ENCODE results near the gene FMN1.

FMN1 gene

DNA sequence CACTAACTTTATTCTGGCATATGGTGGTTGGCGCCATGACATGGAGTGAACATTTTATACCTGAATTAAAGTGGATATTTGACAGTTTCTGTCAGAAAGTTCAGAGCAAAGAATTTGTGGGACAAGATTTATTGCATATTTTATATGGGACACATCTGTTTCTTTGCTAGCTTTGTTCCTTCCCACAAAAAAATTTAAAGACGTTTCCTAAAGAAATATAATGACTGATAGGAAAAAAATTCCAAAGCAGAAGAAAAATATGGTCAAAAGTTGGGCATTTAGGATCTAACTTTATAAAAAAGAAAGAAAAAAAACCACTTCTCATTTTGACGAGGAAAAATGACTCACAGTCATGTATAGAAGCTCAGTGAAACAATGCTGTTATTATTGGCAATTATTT is 375.1 kb downstream of the FMN1 start:
- no peak overlapping the region for H3K4ac ChIP-seq (ENCODE audit: low read depth, low read length)
- no peak overlapping the region for H4K91ac ChIP-seq (ENCODE audit: low read depth, low read length)
- H4K12ac ChIP-seq (ENCODE audit: low read depth, low read length) = no peak overlapping the region
- peaks cover 1% of the 10 kb centered on the region for H3K79me1 ChIP-seq (ENCODE audit: low read length)
- no peaks in the 10 kb centered on the region for H3K27me3 ChIP-seq (ENCODE audit: insufficient read depth, low read length)
- H3K9me3 ChIP-seq (ENCODE audit: insufficient read depth, low read depth, low read length) = no peaks in the 10 kb centered on the region
- H2AFZ ChIP-seq (ENCODE audit: insufficient read depth, low read length, poor library complexity) = no peak overlapping the region
- H2AK5ac ChIP-seq (ENCODE audit: low read length) = no peak overlapping the region
- H2BK12ac ChIP-seq (ENCODE audit: low read length) = no peak overlapping the region
- no peak overlapping the region for H4K8ac ChIP-seq (ENCODE audit: low read depth, low read length)
- H3K4me2 ChIP-seq (ENCODE audit: low read length) = no peak overlapping the region
- H3K14ac ChIP-seq (ENCODE audit: low read length) = no peak overlapping the region
- no CpG with 5 or more reads among the region's 3 CpGs for WGBS (ENCODE audit: extremely low coverage, insufficient coverage, insufficient read length)
- H3K4me3 ChIP-seq (ENCODE audit: low read depth, low read length) = no peak overlapping the region
- no peak overlapping the region for H3K23ac ChIP-seq (ENCODE audit: low read length)
- H2BK120ac ChIP-seq (ENCODE audit: insufficient read depth, low read length, poor library complexity) = no peak overlapping the region
- H3K27ac ChIP-seq (ENCODE audit: low read depth, low read length) = no peak overlapping the region
- no peaks in the 10 kb centered on the region for H3K36me3 ChIP-seq (ENCODE audit: control insufficient read depth in 1 of 2, insufficient read depth in 2 of 2, low read length in 2 of 2)
- no peak for DNase-seq
- peaks cover 0 to 2% of the 10 kb centered on the region in 2 experiments for H3K4me1 ChIP-seq (ENCODE audit: control insufficient read depth in 1 of 2, insufficient read depth in 2 of 2, low read length in 2 of 2)
- H2BK5ac ChIP-seq (ENCODE audit: low read depth, low read length, poor library complexity) = no peak overlapping the region
- H3K79me2 ChIP-seq (ENCODE audit: control insufficient read depth, insufficient read depth, low read length, poor library complexity) = no peaks in the 10 kb centered on the region
- no peak overlapping the region for H3K18ac ChIP-seq (ENCODE audit: low read length)
- no peak overlapping the region for H3K9ac ChIP-seq (ENCODE audit: low read length)

- no peak overlapping the region for H4K91ac ChIP-seq (ENCODE audit: low read depth, low read length)
- H3K27ac ChIP-seq (ENCODE audit: low read depth, low read length) = no peak overlapping the region
- H3K9ac ChIP-seq (ENCODE audit: low read length) = no peak overlapping the region
- H3K79me1 ChIP-seq (ENCODE audit: low read length) = no peaks in the 10 kb centered on the region
- no peaks in the 10 kb centered on the region for H3K4me1 ChIP-seq (ENCODE audit: control insufficient read depth in 1 of 2, insufficient read depth in 2 of 2, low read length in 2 of 2)
- no peak overlapping the region for H3K4me2 ChIP-seq (ENCODE audit: low read length)
- no peak overlapping the region for H3K23ac ChIP-seq (ENCODE audit: low read length)
- no peak overlapping the region for H3K4me3 ChIP-seq (ENCODE audit: low read depth, low read length)
- WGBS (ENCODE audit: extremely low coverage, insufficient coverage, insufficient read length) = no CpG with 5 or more reads among the region's 11 CpGs
- no peak overlapping the region for H3K18ac ChIP-seq (ENCODE audit: low read length)
- peak overlapping the region; percentile 5 for H2BK5ac ChIP-seq (ENCODE audit: low read depth, low read length, poor library complexity)
- H2AFZ ChIP-seq (ENCODE audit: insufficient read depth, low read length, poor library complexity) = no peak overlapping the region
- no peaks in the 10 kb centered on the region for H3K27me3 ChIP-seq (ENCODE audit: insufficient read depth, low read length)
- H3K14ac ChIP-seq (ENCODE audit: low read length) = no peak overlapping the region
- H4K12ac ChIP-seq (ENCODE audit: low read depth, low read length) = no peak overlapping the region
- no peaks in the 10 kb centered on the region for H3K36me3 ChIP-seq (ENCODE audit: control insufficient read depth in 1 of 2, insufficient read depth in 2 of 2, low read length in 2 of 2)
- H2AK5ac ChIP-seq (ENCODE audit: low read length) = no peak overlapping the region
- no peak overlapping the region for H2BK120ac ChIP-seq (ENCODE audit: insufficient read depth, low read length, poor library complexity)
- no peak overlapping the region for H4K8ac ChIP-seq (ENCODE audit: low read depth, low read length)
- no peak overlapping the region for H3K4ac ChIP-seq (ENCODE audit: low read depth, low read length)
- H2BK12ac ChIP-seq (ENCODE audit: low read length) = no peak overlapping the region
- no peaks in the 10 kb centered on the region for H3K9me3 ChIP-seq (ENCODE audit: insufficient read depth, low read depth, low read length)
- no peak for DNase-seq
- H3K79me2 ChIP-seq (ENCODE audit: control insufficient read depth, insufficient read depth, low read length, poor library complexity) = no peaks in the 10 kb centered on the region
These were observed 375.6 kb downstream of the FMN1 start for GRCh38 chr15:32818758-32819447.

- H3K4ac ChIP-seq (ENCODE audit: low read depth, low read length) = no peak overlapping the region
- no peak overlapping the region for H3K4me3 ChIP-seq (ENCODE audit: low read depth, low read length)
- no peak overlapping the region for H2BK5ac ChIP-seq (ENCODE audit: low read depth, low read length, poor library complexity)
- no peak for DNase-seq
- H3K18ac ChIP-seq (ENCODE audit: low read length) = no peak overlapping the region
- H3K79me1 ChIP-seq (ENCODE audit: low read length) = no peaks in the 10 kb centered on the region
- H4K8ac ChIP-seq (ENCODE audit: low read depth, low read length) = no peak overlapping the region
- no peak overlapping the region for H4K91ac ChIP-seq (ENCODE audit: low read depth, low read length)
- H3K9me3 ChIP-seq (ENCODE audit: insufficient read depth, low read depth, low read length) = no peaks in the 10 kb centered on the region
- no peak overlapping the region for H3K9ac ChIP-seq (ENCODE audit: low read length)
- H3K14ac ChIP-seq (ENCODE audit: low read length) = no peak overlapping the region
- no peak overlapping the region for H2BK12ac ChIP-seq (ENCODE audit: low read length)
- no peaks in the 10 kb centered on the region for H3K27me3 ChIP-seq (ENCODE audit: insufficient read depth, low read length)
- H3K36me3 ChIP-seq (ENCODE audit: control insufficient read depth in 1 of 2, insufficient read depth in 2 of 2, low read length in 2 of 2) = no peaks in the 10 kb centered on the region
- H2AK5ac ChIP-seq (ENCODE audit: low read length) = no peak overlapping the region
- H3K4me1 ChIP-seq (ENCODE audit: control insufficient read depth in 1 of 2, insufficient read depth in 2 of 2, low read length in 2 of 2) = no peaks in the 10 kb centered on the region
- no peak overlapping the region for H3K23ac ChIP-seq (ENCODE audit: low read length)
- H3K4me2 ChIP-seq (ENCODE audit: low read length) = no peak overlapping the region
- H2BK120ac ChIP-seq (ENCODE audit: insufficient read depth, low read length, poor library complexity) = no peak overlapping the region
- H3K79me2 ChIP-seq (ENCODE audit: control insufficient read depth, insufficient read depth, low read length, poor library complexity) = no peaks in the 10 kb centered on the region
- no peak overlapping the region for H2AFZ ChIP-seq (ENCODE audit: insufficient read depth, low read length, poor library complexity)
- H3K27ac ChIP-seq (ENCODE audit: low read depth, low read length) = no peak overlapping the region
- H4K12ac ChIP-seq (ENCODE audit: low read depth, low read length) = no peak overlapping the region
These were observed 376.9 kb downstream of the FMN1 start for GRCh38 chr15:32817577-32817976.

GRCh38 chr15:32807331-32807730 is 387.2 kb downstream of the FMN1 start:
- Histone ChIP-seq H2BK5ac (ENCODE audit: low read depth, low read length, poor library complexity) (no peak overlapping the region), H2AFZ (ENCODE audit: insufficient read depth, low read length, poor library complexity) (no peak overlapping the region), H3K27me3 (ENCODE audit: insufficient read depth, low read length) (no peaks in the 10 kb centered on the region), H2BK12ac (ENCODE audit: low read length) (no peak overlapping the region), H3K23ac (ENCODE audit: low read length) (no peak overlapping the region), H4K91ac (ENCODE audit: low read depth, low read length) (no peak overlapping the region), H3K4me2 (ENCODE audit: low read length) (no peak overlapping the region), H3K27ac (ENCODE audit: low read depth, low read length) (no peak overlapping the region), H3K4me1 (ENCODE audit: control insufficient read depth in 1 of 2, insufficient read depth in 2 of 2, low read length in 2 of 2) (no peaks in the 10 kb centered on the region), H4K8ac (ENCODE audit: low read depth, low read length) (no peak overlapping the region), H3K18ac (ENCODE audit: low read length) (no peak overlapping the region), H3K36me3 (ENCODE audit: control insufficient read depth in 1 of 2, insufficient read depth in 2 of 2, low read length in 2 of 2) (peaks cover 0 to 1% of the 10 kb centered on the region in 2 experiments), H2AK5ac (ENCODE audit: low read length) (no peak overlapping the region), H3K14ac (ENCODE audit: low read length) (no peak overlapping the region), H3K9ac (ENCODE audit: low read length) (no peak overlapping the region), H3K79me1 (ENCODE audit: low read length) (no peaks in the 10 kb centered on the region), H3K4ac (ENCODE audit: low read depth, low read length) (no peak overlapping the region), H2BK120ac (ENCODE audit: insufficient read depth, low read length, poor library complexity) (no peak overlapping the region), H3K9me3 (ENCODE audit: insufficient read depth, low read depth, low read length) (no peaks in the 10 kb centered on the region), H3K4me3 (ENCODE audit: low read depth, low read length) (no peak overlapping the region), H3K79me2 (ENCODE audit: control insufficient read depth, insufficient read depth, low read length, poor library complexity) (no peaks in the 10 kb centered on the region), H4K12ac (ENCODE audit: low read depth, low read length) (no peak overlapping the region)
- no peak for DNase-seq
- no CpG with 5 or more reads among the region's 1 CpG for WGBS (ENCODE audit: extremely low coverage, insufficient coverage, insufficient read length)
